ENCODE data around the gene CAPN11.
"Not testable (repeated sequence)": the region's sequence is repeated elsewhere in the genome, so short reads cannot be mapped to it uniquely, and the experiment has no call there.

CAPN11 gene

GRCh38 chr6:44132476-44132875, 26.1 kb upstream of the CAPN11 start:
- no peak for FAIRE-seq

- no peak for FAIRE-seq
Observed at GRCh38 chr6:44133003-44133931, 25.4 kb upstream of the CAPN11 start.

- FAIRE-seq = no peak
Observed at GRCh38 chr6:44133981-44134711, 24.5 kb upstream of the CAPN11 start.

GRCh38 chr6:44135173-44135758, 23.4 kb upstream of the CAPN11 start:
- FAIRE-seq = no peak

GRCh38 chr6:44135875-44136274, 22.7 kb upstream of the CAPN11 start:
- FAIRE-seq = no peak

- no peak for FAIRE-seq
Observed at GRCh38 chr6:44138717-44139350, 19.8 kb upstream of the CAPN11 start.

GRCh38 chr6:44139351-44139743, 19.3 kb upstream of the CAPN11 start:
- FAIRE-seq = no peak

- no peak for FAIRE-seq
Observed at GRCh38 chr6:44142835-44143234, 15.8 kb upstream of the CAPN11 start.

- no peak for FAIRE-seq
Observed at GRCh38 chr6:44143731-44144130, 14.9 kb upstream of the CAPN11 start.

GRCh38 chr6:44144536-44144935, 14.1 kb upstream of the CAPN11 start:
- not testable (repeated sequence) for FAIRE-seq

GRCh38 chr6:44145839-44146238, 12.8 kb upstream of the CAPN11 start:
- no peak for FAIRE-seq

- FAIRE-seq = no peak
Observed at GRCh38 chr6:44146685-44147084, 11.9 kb upstream of the CAPN11 start.

- FAIRE-seq = no peak
Observed at GRCh38 chr6:44147256-44147655, 11.4 kb upstream of the CAPN11 start.

GRCh38 chr6:44148306-44148705, 10.3 kb upstream of the CAPN11 start:
- FAIRE-seq = no peak

GRCh38 chr6:44149369-44150012, 9.1 kb upstream of the CAPN11 start:
- FAIRE-seq = no peak

- no peak for FAIRE-seq
Observed at GRCh38 chr6:44150317-44150917, 8.2 kb upstream of the CAPN11 start.

GRCh38 chr6:44151348-44152108, 7.1 kb upstream of the CAPN11 start:
- no peak for FAIRE-seq

GRCh38 chr6:44152109-44152461, 6.5 kb upstream of the CAPN11 start:
- FAIRE-seq = no peak

GRCh38 chr6:44152533-44152932, 6.1 kb upstream of the CAPN11 start:
- FAIRE-seq = no peak

GRCh38 chr6:44154067-44154466, 4.6 kb upstream of the CAPN11 start:
- no peak for FAIRE-seq

- no peak for FAIRE-seq
Observed at GRCh38 chr6:44156494-44157151, 2.0 kb upstream of the CAPN11 start.

All from TTC549 (cell line).